HUES48 (cell line): ENCODE data around the gene PAAF1.

ENCODE experiments used
- H3K27ac ChIP-seq: one replicate; pipeline ENCODE4 v1.7.0; 2013; ENCODE audit warnings: low read depth, low read length, inconsistent platforms
- H3K27me3 ChIP-seq: 2 replicates; pipeline ENCODE4 v1.6.1; 2013; ENCODE audit warnings: mild to moderate bottlenecking, low read length; ENCODE audit not compliant: control insufficient read depth, insufficient read depth
- H3K36me3 ChIP-seq: 2 replicates; pipeline ENCODE4 v1.6.1; 2013; ENCODE audit warnings: low read length; ENCODE audit not compliant: control insufficient read depth, insufficient read depth
- H3K4me1 ChIP-seq: 2 replicates; pipeline ENCODE4 v1.6.1; 2013; ENCODE audit warnings: mild to moderate bottlenecking, low read length; ENCODE audit not compliant: control insufficient read depth, insufficient read depth
- H3K4me3 ChIP-seq: 2 replicates; pipeline ENCODE4 v1.5.1; 2013; ENCODE audit warnings: mild to moderate bottlenecking, low read depth, low read length
- H3K9ac ChIP-seq: 2 replicates; pipeline ENCODE4 v1.6.1; 2013; ENCODE audit warnings: mild to moderate bottlenecking, low read depth, low read length, moderate library complexity
- H3K9me3 ChIP-seq: 2 replicates; pipeline ENCODE4 v1.6.1; 2013; ENCODE audit warnings: low read length; ENCODE audit not compliant: control insufficient read depth, insufficient read depth

PAAF1 gene

GRCh38 chr11:73974604-73975478 is 98.0 kb downstream of the PAAF1 start:
- Histone ChIP-seq H3K27ac (no peak overlapping the region), H3K4me1 (peaks cover 2% of the 10 kb centered on the region), H3K9me3 (no peaks in the 10 kb centered on the region), H3K4me3 (no peak overlapping the region), H3K36me3 (peaks cover 61% of the 10 kb centered on the region), H3K27me3 (no peaks in the 10 kb centered on the region), H3K9ac (no peak overlapping the region)

- Histone ChIP-seq H3K27me3 (no peaks in the 10 kb centered on the region), H3K4me3 (no peak overlapping the region), H3K9me3 (no peaks in the 10 kb centered on the region), H3K9ac (no peak overlapping the region), H3K27ac (no peak overlapping the region), H3K4me1 (peaks cover 8% of the 10 kb centered on the region), H3K36me3 (peaks cover 67% of the 10 kb centered on the region)
Measured at GRCh38 chr11:73975479-73975757, 98.6 kb downstream of the PAAF1 start.

- Histone ChIP-seq H3K9ac (no peak overlapping the region), H3K4me3 (no peak overlapping the region), H3K4me1 (peaks cover 13% of the 10 kb centered on the region), H3K36me3 (peaks cover 77% of the 10 kb centered on the region), H3K27ac (no peak overlapping the region), H3K27me3 (no peaks in the 10 kb centered on the region), H3K9me3 (no peaks in the 10 kb centered on the region)
Measured at GRCh38 chr11:73976451-73977151, 99.8 kb downstream of the PAAF1 start.

- Histone ChIP-seq H3K9ac (no peak overlapping the region), H3K36me3 (peaks cover 77% of the 10 kb centered on the region), H3K27ac (no peak overlapping the region), H3K4me3 (no peak overlapping the region), H3K27me3 (no peaks in the 10 kb centered on the region), H3K4me1 (peaks cover 13% of the 10 kb centered on the region), H3K9me3 (no peaks in the 10 kb centered on the region)
Measured at GRCh38 chr11:73977856-73978519, 101.2 kb downstream of the PAAF1 start.

- H3K9ac ChIP-seq, result no peak overlapping the region
- H3K4me1 ChIP-seq, result peaks cover 13% of the 10 kb centered on the region
- no peak overlapping the region for H3K4me3 ChIP-seq
- no peaks in the 10 kb centered on the region for H3K27me3 ChIP-seq
- no peaks in the 10 kb centered on the region for H3K9me3 ChIP-seq
- peaks cover 77% of the 10 kb centered on the region for H3K36me3 ChIP-seq
- H3K27ac ChIP-seq, result no peak overlapping the region
Measured at GRCh38 chr11:73978576-73979086, 101.8 kb downstream of the PAAF1 start.

- Histone ChIP-seq H3K36me3 (peaks cover 60% of the 10 kb centered on the region), H3K9ac (no peak overlapping the region), H3K9me3 (no peaks in the 10 kb centered on the region), H3K4me1 (peaks cover 13% of the 10 kb centered on the region), H3K27ac (no peak overlapping the region), H3K4me3 (no peak overlapping the region), H3K27me3 (no peaks in the 10 kb centered on the region)
Measured at GRCh38 chr11:73980001-73980961, 103.5 kb downstream of the PAAF1 start.
